ENCODE measurements around the gene WDR35.
"Not testable (repeated sequence)": the region's sequence is repeated elsewhere in the genome, so short reads cannot be mapped to it uniquely, and the experiment has no call there.

WDR35 gene

GRCh38 chr2:19893520-19894133, 96.3 kb downstream of the WDR35 start:
- no peak for DNase-seq

- DNase-seq: not testable (repeated sequence)
Measured at GRCh38 chr2:19891971-19892370, 97.9 kb downstream of the WDR35 start.

DNA sequence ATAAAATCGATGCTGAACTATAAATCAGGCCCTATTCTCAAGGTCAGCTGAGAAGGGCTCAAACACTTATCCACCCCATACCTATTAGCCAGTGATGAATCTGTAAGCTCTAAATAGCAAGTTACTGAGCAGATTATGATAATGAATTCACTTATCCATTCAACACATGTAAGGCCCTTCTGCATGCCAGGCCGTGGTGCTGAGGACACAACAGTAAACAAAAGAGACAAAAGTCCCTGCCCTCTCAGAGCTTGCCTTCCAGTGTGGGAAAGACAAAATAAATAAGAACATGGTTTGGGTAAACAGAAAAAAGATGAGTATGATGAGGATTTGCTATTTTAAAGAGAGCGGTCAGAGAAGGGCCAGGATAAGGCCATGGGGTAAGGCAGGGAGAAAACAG, 99.8 kb downstream of the WDR35 start:
- DNase-seq: no peak

- DNase-seq: no peak
Measured at GRCh38 chr2:19888831-19889230, 101.1 kb downstream of the WDR35 start.

DNA sequence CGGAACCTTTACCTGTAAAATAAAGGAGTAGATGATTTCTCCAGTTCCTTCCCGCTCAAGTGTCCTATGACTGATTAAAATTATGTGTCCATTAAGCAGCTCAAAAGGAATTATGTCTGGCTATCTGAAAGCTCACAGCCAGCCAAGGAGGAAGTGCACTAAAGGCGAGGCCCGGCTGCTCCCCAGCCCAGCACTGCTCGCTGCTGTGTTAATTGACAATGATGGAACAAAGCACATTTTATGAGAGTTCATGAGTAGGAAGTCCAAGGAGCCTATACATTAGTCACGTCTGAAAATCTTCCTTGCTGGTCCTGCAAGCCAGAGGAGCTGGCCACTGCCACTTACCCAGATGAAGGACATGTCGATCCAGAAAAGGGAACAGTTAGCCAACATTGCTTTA, 102.4 kb downstream of the WDR35 start:
- DNase-seq: no peak

- DNase-seq: no peak
Measured at GRCh38 chr2:19886261-19886660, 103.6 kb downstream of the WDR35 start.

GRCh38 chr2:19885791-19886190, 104.1 kb downstream of the WDR35 start:
- no peak for DNase-seq

DNA sequence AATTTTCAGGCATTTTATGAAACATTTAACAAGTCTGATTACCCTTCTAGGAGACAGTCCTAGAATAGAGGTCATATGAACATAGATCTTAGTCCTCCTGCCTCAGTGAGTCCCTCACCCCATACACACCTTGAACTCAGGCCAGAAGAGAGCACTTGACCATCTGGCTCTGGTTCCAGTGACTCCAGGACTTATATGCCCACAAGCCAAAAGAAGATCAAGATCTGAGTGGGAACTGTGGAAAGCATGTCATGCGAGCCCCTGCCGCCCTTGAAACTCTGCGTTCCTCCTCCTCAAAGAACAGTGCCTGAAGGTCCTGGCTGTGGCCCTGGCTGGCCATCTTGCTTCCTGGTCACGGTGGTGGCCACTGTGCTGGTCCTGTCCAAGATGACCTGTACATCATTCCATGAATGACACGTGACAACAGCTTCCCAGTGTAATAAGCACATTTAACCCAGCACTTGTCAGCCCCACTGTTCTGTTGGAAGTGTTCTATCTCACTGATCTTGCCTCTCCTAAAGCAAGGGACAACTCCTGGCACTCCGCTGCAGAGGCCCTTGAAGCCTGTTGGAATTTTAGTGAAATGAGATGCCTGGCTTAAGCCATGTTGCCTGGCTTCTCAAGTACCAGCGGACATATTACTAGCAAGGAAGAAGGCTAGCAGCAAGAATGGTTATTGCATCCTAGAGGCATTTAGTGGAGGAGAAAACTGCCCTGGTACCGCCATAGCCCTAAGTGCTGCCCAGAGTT, 105.8 kb downstream of the WDR35 start:
- no peak for DNase-seq

DNA sequence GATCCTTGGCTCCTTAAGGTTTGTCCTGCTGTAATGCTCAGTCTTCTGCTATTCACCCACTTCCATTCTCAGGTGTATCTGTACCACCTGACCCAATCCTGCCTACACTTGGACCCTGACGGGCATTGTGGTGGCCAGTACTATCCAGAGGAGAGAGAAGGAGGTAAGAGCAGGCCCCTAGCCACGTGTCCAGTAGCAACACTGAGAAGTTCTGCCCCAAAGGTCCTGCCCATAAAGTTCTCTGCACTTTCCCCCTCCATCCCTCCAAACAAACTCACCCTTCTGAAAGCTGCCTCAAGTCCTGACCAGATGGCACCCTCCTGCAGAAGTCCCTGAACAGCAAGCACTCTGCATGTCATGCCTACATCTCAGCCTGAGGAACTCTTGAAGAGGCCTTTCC, 106.4 kb downstream of the WDR35 start:
- DNase-seq: no peak

GRCh38 chr2:19882286-19882685, 107.6 kb downstream of the WDR35 start:
- no peak for DNase-seq

- no peak for DNase-seq
Measured at GRCh38 chr2:19881908-19882265, 108.0 kb downstream of the WDR35 start.

GRCh38 chr2:19881221-19881907, 108.5 kb downstream of the WDR35 start:
- no peak for DNase-seq

DNA sequence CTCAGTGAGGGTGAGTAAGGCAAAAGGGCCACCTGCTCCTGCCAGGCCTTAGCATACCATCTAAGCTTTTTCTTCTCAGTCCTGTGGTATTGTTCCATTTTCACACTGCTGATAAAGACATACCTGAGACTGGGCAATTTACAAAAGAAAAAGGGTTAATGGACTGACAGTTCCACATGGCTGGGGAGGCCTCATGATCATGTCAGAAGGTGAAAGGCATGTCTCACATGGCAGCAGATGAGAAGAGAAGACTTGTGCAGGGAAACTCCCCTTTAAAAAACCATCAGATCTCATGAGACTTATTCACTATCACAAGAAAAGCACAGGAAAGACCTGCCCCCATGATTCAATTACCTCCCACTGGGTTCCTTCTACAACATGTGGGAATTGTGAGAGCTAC, 109.7 kb downstream of the WDR35 start:
- not testable (repeated sequence) for DNase-seq

GRCh38 chr2:19879120-19879519, 110.8 kb downstream of the WDR35 start:
- DNase-seq: no peak

- DNase-seq: no peak
Measured at GRCh38 chr2:19878268-19879046, 111.4 kb downstream of the WDR35 start.

GRCh38 chr2:19876751-19877150, 113.2 kb downstream of the WDR35 start:
- no peak for DNase-seq

DNA sequence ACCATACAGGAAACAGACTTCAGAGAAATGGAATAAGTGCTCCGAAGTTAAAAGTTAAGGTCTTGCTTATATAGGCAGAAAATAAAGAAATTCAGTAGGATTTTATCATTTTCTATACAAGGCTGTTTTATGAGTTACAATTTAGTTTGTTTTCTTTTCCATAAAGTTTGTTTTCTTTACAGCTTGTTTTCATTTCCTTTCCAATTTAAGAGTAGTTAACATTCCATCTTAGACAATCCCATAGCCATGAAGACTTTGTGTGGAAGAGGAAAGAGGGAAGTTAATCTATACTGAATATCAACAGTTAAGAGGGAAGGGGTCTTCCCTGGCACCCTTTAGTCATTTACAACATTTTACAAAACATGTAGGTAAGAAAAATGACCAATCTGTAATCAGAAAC, 114.6 kb downstream of the WDR35 start:
- no peak for DNase-seq

- no peak for DNase-seq
Measured at GRCh38 chr2:19874726-19875125, 115.2 kb downstream of the WDR35 start.

DNA sequence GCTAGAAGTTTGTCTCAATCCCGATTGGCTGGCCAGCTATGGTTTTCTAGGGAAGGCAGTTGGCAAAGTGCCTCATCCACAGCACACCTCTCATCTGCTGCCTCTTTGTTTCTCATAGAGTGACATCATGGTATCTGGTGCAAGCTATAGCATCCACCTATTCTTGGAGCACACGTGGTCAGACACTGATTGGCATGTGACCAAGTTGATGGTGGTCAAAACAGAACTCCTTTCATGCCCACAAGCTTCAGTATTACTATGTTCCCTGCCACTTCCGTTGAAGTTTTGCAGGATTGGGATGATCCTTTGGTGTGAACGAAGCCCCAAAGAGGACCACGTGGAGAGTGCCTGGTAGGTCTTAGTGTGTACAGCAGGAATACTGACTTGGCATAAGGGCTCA, 116.9 kb downstream of the WDR35 start:
- DNase-seq: no peak

DNA sequence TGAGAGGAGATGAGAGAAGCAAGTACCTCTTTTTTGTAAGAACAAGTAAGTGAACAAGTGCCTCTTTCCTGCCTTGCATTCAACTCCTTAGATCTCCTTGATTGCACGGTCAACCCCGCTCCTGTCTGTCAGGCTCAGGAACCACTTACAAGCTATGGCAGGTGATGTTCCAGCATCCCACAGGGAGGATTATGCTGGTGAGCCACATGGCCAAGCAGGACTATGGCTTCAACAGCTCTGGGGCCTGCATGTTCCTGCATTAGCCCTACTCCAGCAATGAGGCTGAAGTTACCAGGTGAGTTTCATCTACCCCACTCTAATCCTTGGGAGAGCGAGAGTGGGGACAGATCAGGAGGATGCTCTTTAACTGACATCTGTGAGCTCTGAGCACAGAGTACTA, 117.6 kb downstream of the WDR35 start:
- DNase-seq: no peak

DNA sequence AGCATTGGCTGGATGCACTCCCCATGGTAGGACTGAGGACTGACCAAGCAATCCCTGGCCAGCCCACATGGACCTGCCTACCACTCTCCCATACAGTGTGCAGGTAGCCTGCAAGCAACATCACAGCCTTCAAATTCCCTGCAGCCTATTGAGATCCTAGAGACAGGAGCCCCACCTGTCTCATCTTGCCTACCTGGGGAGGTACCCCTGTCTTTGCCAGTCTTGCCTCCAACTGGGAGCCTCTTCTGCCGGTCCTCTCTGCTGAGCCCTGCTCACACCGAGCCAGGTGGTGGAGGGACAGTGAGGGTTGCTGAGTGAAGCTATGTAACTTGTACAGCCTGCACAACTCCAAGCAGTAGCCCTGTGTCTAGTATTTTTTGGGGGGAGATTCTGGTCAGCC, 118.1 kb downstream of the WDR35 start:
- no peak for DNase-seq

GRCh38 chr2:19870792-19871191, 119.1 kb downstream of the WDR35 start:
- no peak for DNase-seq
